ENCODE data around the gene PTCHD1.

DNA sequence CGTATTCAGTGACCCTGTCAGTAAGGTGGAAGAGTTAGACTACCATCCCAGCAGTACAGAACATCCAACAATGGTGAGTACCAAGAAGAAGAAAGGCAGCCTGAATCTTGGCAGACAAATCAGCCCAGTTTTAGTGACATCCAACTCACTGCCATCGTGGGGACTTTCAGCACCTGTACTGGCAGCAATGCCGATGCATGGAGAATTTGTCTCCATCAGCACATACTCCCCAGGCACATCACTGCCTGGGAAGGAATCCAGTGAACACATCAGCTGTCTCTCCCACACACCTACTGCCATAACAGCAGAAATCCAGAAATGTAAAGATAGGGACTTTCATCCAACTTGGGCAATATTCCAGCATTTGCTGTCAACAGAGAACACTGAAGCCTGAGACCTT lies 29.8 kb downstream of the PTCHD1 start:
- TF ChIP-seq, protein P1, sequence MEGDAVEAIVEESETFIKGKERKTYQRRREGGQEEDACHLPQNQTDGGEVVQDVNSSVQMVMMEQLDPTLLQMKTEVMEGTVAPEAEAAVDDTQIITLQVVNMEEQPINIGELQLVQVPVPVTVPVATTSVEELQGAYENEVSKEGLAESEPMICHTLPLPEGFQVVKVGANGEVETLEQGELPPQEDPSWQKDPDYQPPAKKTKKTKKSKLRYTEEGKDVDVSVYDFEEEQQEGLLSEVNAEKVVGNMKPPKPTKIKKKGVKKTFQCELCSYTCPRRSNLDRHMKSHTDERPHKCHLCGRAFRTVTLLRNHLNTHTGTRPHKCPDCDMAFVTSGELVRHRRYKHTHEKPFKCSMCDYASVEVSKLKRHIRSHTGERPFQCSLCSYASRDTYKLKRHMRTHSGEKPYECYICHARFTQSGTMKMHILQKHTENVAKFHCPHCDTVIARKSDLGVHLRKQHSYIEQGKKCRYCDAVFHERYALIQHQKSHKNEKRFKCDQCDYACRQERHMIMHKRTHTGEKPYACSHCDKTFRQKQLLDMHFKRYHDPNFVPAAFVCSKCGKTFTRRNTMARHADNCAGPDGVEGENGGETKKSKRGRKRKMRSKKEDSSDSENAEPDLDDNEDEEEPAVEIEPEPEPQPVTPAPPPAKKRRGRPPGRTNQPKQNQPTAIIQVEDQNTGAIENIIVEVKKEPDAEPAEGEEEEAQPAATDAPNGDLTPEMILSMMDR (IDR thresholded peaks at IDR 0.05) = no peak
- no peak for TF ChIP-seq POLR2A (IDR thresholded peaks at IDR 0.05)

Measured in esophagus squamous epithelium (tissue), 4 donors.